ENCODE data around the gene GAS2L3. TPM values are rescaled to one million over a fixed set of nuclear protein-coding genes. Genes with fewer than 3 reads are reported as not detected.
A peak's percentile ranks its signal among the peaks of the same experiment; 100 is the strongest.

The GAS2L3 gene
- total RNA-seq (12.6 TPM), polyA plus RNA-seq (ENCODE audit: insufficient read depth, low read depth, low replicate concordance) (1.7 TPM)
- long read RNA-seq, donor 1, partial matches to known transcripts = 12 of 15 reads
- long read RNA-seq, donor 1, other reads (novel, unspliced or antisense) = 0 of 15 reads
- long read RNA-seq, donor 2, partial matches to known transcripts = 13 of 15 reads
- long read RNA-seq, donor 2, other reads (novel, unspliced or antisense) = 0 of 15 reads
- long read RNA-seq, donor 3, partial matches to known transcripts = 7 of 8 reads
- long read RNA-seq, donor 3, other reads (novel, unspliced or antisense) = 0 of 8 reads
- long read RNA-seq, donor 4, partial matches to known transcripts = 16 of 16 reads
- long read RNA-seq, donor 4, other reads (novel, unspliced or antisense) = 0 of 16 reads
- long read RNA-seq, donor 5 = 0 reads
- long read RNA-seq, donor 6 = 0 reads
- long read RNA-seq, donor 7, partial matches to known transcripts = 0 of 1 reads
- long read RNA-seq, donor 7, other reads (novel, unspliced or antisense) = 1 of 1 reads
- long read RNA-seq, donor 8, partial matches to known transcripts = 0 of 1 reads
- long read RNA-seq, donor 8, other reads (novel, unspliced or antisense) = 0 of 1 reads
- long read RNA-seq, donor 9, partial matches to known transcripts = 0 of 2 reads
- long read RNA-seq, donor 9, other reads (novel, unspliced or antisense) = 0 of 2 reads
- long read RNA-seq, donor 10, partial matches to known transcripts = 8 of 8 reads
- long read RNA-seq, donor 10, other reads (novel, unspliced or antisense) = 0 of 8 reads

DNA sequence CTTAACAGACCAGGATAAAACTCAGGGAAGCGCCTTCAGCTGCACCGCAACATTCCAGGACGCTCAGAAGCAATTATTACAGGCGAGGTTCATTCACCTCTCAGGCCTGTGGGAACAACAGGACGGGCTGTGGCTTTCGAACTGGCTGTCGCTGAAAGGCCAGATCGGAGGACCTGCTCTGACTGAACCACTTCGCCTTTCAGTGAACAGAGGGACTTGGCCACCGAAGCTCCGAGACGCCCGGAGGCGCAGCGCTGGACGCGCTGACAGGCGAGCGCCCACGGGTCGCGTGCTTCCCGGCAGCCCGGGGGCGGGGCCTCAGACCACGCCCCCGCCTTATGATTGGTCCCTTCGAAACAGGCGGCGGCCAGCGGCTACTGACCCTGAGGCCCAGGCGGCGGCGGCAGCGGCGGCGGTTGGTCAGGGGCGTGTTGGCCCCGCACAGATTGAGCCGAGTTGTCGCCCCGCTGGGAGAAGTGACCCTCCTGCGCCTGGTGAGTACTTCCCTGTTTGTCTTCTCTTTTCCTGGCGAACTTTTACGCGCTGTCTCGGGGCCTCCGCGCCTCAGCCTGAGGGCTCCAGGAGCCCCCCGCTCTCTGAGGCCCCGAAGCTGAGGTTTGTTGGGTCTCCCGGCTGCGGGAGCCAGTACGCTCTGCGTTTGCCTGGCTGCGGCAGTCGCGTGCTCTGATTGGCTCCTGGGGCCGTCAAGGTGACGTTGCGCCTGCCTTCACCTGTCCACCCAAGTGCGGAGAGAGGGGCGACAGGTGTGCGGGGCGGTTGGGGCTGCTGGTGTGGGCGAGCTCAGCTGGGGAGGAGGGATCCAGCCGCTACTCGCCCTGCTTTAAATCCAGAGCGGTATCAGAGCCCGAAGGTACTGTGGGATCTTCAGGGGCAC, at the start of gene GAS2L3:
Gene GAS2L3, plus strand, starts transcription at position 393 of the 895 bp plus-strand sequence. CDS start 21,221 bp downstream, outside the sequence.
- no peak for FAIRE-seq

DNA sequence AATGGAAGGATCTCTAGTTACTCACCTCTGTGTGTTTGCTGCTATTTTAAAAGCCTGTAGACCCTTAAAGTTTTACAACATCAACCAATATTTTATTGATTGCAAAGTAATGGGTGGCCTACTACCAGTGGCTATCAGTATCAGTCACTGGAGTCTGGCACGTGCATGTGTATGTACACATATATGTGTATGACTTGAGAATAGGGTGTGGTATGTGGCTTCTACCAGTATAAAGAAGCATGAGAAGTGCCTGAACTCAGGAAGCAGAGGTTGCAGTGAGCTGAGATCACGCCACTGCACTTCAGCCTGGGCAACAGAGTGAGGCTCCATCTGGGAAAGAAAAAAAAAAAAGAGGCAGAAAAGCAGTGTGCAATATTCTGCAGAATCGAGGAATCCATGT, 45.5 kb upstream of the GAS2L3 start:
- Histone ChIP-seq H3K27me3 (ENCODE audit: control insufficient read depth, insufficient read depth, low read length) (no peaks in the 10 kb centered on the region), H3K4me3 (ENCODE audit: low read length in 3 of 3) (no peak overlapping the region), H3K36me3 (ENCODE audit: control insufficient read depth in 2 of 3, insufficient read depth in 3 of 3, low read length in 3 of 3) (peaks cover 0 to 2% (median 0%) of the 10 kb centered on the region in 3 donors), H3K9ac (ENCODE audit: low read length in 3 of 3) (no peak overlapping the region), H3K27ac (ENCODE audit: low read depth in 2 of 2, low read length in 2 of 2) (no peak overlapping the region), H3K4me1 (ENCODE audit: control insufficient read depth in 2 of 3, insufficient read depth in 2 of 3, low read depth in 1 of 3, low read length in 3 of 3) (peaks cover 0 to 7% (median 2%) of the 10 kb centered on the region in 3 donors), H3K9me3 (ENCODE audit: control insufficient read depth in 2 of 3, insufficient read depth in 1 of 3, low read length in 3 of 3) (no peaks in the 10 kb centered on the region)
- no peak for FAIRE-seq
- TF ChIP-seq, protein P1, sequence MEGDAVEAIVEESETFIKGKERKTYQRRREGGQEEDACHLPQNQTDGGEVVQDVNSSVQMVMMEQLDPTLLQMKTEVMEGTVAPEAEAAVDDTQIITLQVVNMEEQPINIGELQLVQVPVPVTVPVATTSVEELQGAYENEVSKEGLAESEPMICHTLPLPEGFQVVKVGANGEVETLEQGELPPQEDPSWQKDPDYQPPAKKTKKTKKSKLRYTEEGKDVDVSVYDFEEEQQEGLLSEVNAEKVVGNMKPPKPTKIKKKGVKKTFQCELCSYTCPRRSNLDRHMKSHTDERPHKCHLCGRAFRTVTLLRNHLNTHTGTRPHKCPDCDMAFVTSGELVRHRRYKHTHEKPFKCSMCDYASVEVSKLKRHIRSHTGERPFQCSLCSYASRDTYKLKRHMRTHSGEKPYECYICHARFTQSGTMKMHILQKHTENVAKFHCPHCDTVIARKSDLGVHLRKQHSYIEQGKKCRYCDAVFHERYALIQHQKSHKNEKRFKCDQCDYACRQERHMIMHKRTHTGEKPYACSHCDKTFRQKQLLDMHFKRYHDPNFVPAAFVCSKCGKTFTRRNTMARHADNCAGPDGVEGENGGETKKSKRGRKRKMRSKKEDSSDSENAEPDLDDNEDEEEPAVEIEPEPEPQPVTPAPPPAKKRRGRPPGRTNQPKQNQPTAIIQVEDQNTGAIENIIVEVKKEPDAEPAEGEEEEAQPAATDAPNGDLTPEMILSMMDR (IDR thresholded peaks at IDR 0.05; ENCODE audit: borderline replicate concordance, extremely low read depth, insufficient read depth) = no peak
- intact Hi-C loops (cut with DNase I) = no loop called here
- DNase-seq = no peak

More for the DNA sequence above, at the start of gene GAS2L3:
- Histone ChIP-seq H3K9me3 (ENCODE audit: control insufficient read depth in 2 of 3, insufficient read depth in 1 of 3, low read length in 3 of 3) (no peaks in the 10 kb centered on the region), H3K27ac (ENCODE audit: low read depth in 2 of 2, low read length in 2 of 2) (peak within 1 kb of the TSS in 1 of 2 donors; percentile 82), H3K4me1 (ENCODE audit: control insufficient read depth in 2 of 3, insufficient read depth in 2 of 3, low read depth in 1 of 3, low read length in 3 of 3) (peaks cover 0 to 9% (median 7%) of the 10 kb centered on the region in 3 donors), H3K27me3 (ENCODE audit: control insufficient read depth, insufficient read depth, low read length) (no peaks in the 10 kb centered on the region), H3K9ac (ENCODE audit: low read length in 3 of 3) (peak within 1 kb of the TSS; percentile 58 to 79 (median 71)), H3K4me3 (ENCODE audit: low read length in 3 of 3) (peak within 1 kb of the TSS; percentile 76 to 91 (median 82)), H3K36me3 (ENCODE audit: control insufficient read depth in 2 of 3, insufficient read depth in 3 of 3, low read length in 3 of 3) (no peaks in the 10 kb centered on the region)
- intact Hi-C loops (cut with DNase I) = no loop called here
- peak; percentile 92 to 96 (median 94) for DNase-seq
- TF ChIP-seq, protein P1 (IDR thresholded peaks at IDR 0.05; ENCODE audit: borderline replicate concordance, extremely low read depth, insufficient read depth) = no peak

DNA sequence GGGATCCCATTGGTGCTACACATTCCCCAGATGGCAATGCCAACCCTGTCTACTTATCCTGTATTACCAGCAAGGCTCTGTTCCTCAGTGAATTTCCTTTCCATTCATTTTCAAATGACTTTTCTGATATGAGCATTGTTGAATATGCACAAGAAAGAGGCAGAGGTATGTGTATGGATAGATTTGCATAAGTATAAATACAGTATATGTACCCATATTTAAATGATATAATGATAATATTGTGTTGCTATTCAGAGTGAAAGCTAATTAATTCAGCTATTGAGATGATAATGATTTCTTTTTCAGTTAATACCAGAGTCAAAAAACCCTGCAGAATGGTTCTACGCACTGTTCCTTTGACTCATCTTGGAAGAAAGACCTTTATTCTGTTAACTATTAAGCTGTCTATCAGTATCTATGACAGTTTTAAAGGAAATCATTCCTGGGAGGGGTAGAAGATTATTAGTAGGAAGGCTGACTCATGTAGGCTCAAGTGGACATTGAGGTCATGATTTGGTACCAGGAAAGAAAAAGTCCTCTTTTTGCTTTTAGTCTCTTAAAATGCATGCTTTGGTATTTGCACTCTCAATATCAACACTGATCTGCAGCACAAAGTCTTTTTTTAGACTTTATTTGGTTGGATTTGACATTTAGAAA, 44.9 kb upstream of the GAS2L3 start:
- TF ChIP-seq, protein P1 (IDR thresholded peaks at IDR 0.05; ENCODE audit: borderline replicate concordance, extremely low read depth, insufficient read depth) = no peak
- intact Hi-C loops (cut with DNase I) = no loop called here
- peak overlapping the region in 1 of 2 donors; percentile 55 for H3K27ac ChIP-seq (ENCODE audit: low read depth in 2 of 2, low read length in 2 of 2)
- peak; percentile 33 for FAIRE-seq
- H3K4me1 ChIP-seq (ENCODE audit: control insufficient read depth in 2 of 3, insufficient read depth in 2 of 3, low read depth in 1 of 3, low read length in 3 of 3) = peaks cover 0 to 7% (median 2%) of the 10 kb centered on the region in 3 donors
- H3K9me3 ChIP-seq (ENCODE audit: control insufficient read depth in 2 of 3, insufficient read depth in 1 of 3, low read length in 3 of 3) = no peaks in the 10 kb centered on the region
- no peak overlapping the region for H3K4me3 ChIP-seq (ENCODE audit: low read length in 3 of 3)
- DNase-seq = no peak
- H3K9ac ChIP-seq (ENCODE audit: low read length in 3 of 3) = no peak overlapping the region
- H3K27me3 ChIP-seq (ENCODE audit: control insufficient read depth, insufficient read depth, low read length) = no peaks in the 10 kb centered on the region
- peaks cover 0 to 2% (median 0%) of the 10 kb centered on the region in 3 donors for H3K36me3 ChIP-seq (ENCODE audit: control insufficient read depth in 2 of 3, insufficient read depth in 3 of 3, low read length in 3 of 3)

All from kidney (tissue), 22 donors.